Prostate gland (tissue), 2 donors: ENCODE measurements around the gene TP53I11.

ENCODE experiments used
- POLR2A ChIP-seq: fragments of 450-650 bp; IDR thresholded peaks from one replicate; pipeline ENCODE4 v1.6.1; 2016; ENCODE audit warnings: antibody characterized with exemption, mild to moderate bottlenecking
- POLR2AphosphoS5 ChIP-seq: sonication (generic); formaldehyde crosslinking; IDR thresholded peaks from one replicate; pipeline ENCODE4 v1.6.1; 2017; ENCODE audit warnings: antibody characterized with exemption
- TF ChIP-seq, protein P1 (sequence below), 4 experiments: fragments of 200-600 bp in 2 of 4; fragments of 450-650 bp in 2 of 4; sonication (generic) in 2 of 4; IDR thresholded peaks; 1 replicate in 3 of 4; 2 replicates in 1 of 4; pipeline ENCODE4 v1.5.1; 2016 to 2019; ENCODE audit warnings: antibody characterized with exemption in 4 of 4, mild to moderate bottlenecking in 2 of 4, moderate library complexity in 2 of 4

GRCh38 chr11:44999068-44999467 lies 48.4 kb upstream of the TP53I11 start:
- TF ChIP-seq, protein P1, sequence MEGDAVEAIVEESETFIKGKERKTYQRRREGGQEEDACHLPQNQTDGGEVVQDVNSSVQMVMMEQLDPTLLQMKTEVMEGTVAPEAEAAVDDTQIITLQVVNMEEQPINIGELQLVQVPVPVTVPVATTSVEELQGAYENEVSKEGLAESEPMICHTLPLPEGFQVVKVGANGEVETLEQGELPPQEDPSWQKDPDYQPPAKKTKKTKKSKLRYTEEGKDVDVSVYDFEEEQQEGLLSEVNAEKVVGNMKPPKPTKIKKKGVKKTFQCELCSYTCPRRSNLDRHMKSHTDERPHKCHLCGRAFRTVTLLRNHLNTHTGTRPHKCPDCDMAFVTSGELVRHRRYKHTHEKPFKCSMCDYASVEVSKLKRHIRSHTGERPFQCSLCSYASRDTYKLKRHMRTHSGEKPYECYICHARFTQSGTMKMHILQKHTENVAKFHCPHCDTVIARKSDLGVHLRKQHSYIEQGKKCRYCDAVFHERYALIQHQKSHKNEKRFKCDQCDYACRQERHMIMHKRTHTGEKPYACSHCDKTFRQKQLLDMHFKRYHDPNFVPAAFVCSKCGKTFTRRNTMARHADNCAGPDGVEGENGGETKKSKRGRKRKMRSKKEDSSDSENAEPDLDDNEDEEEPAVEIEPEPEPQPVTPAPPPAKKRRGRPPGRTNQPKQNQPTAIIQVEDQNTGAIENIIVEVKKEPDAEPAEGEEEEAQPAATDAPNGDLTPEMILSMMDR (IDR thresholded peaks at IDR 0.05), result no peak
- TF ChIP-seq POLR2A, result no peak
- TF ChIP-seq POLR2AphosphoS5, result no peak
